GM21619 (cell line): ENCODE results near the gene PCSK6.
"Not testable (repeated sequence)": the region's sequence is repeated elsewhere in the genome, so short reads cannot be mapped to it uniquely, and the experiment has no call there.

Experiments used
- ATAC-seq: cut with Tn5 transposase; IDR thresholded peaks from one replicate; pipeline ENCODE4 v1.9.1; 2021; ENCODE audit not compliant: unreplicated experiment

PCSK6 gene

DNA sequence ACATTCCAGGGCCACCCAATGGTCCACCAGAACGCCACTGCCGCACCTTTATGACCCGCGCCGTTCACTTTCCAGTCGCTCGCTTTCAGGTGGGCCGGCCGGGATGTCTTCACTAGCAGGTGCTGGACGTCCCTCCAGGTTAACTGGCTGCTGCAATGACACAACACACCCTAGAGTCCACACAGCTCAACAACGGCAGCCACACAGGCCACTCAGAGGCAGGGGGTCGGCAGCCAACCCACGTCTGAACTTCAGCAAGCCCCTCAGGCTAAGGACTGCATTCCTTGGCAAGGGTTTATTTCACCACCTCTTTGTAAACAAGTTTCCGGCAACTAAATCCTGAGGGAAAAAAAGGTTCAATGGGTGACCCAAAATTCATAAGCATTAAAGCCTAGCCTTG, 105.2 kb downstream of the PCSK6 start:
- no peak for ATAC-seq

DNA sequence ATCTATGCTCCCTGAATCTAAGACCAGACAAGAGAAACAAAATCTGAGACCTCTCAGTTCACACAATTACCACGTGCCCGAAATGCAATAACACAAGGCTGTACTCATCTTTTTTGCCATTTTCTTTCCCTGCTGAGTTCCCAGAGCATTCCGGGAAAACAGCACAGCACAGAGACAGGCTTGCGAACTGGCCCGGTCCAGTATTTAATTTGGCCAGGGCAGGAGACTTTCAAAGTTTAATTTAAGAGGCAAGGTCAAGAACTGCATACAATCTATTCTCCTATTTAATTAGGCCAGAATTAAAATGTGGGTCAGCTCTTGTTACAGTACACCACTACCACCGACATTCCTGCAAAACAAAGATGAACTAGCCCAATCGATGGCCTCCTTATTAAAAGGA, 107.0 kb downstream of the PCSK6 start:
- ATAC-seq = no peak

DNA sequence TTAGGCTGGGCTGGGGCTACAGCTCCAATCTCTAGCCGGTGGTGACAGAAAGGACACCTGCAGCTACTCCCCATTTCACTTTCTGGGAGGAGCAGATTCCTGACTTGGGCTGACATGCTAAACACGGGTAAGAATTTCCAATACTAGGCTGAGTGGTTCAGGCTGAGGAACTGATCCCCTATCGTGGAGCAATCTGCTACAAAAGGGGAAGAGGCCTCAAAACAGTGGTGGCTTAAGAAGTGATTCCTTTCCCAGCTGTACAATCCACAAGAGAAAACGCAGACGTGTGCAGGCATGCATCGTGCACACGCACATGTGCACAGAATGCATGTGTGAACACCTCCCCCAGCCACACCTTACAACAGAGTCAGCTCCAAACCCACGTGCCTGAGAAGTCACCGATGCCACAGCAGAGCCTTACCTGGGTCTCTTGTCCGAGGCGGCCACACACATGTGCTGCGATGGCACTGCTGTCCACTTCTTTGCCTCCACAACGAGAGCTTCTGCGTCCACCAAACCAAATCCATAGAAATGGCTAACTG, 107.8 kb downstream of the PCSK6 start:
- no peak for ATAC-seq

DNA sequence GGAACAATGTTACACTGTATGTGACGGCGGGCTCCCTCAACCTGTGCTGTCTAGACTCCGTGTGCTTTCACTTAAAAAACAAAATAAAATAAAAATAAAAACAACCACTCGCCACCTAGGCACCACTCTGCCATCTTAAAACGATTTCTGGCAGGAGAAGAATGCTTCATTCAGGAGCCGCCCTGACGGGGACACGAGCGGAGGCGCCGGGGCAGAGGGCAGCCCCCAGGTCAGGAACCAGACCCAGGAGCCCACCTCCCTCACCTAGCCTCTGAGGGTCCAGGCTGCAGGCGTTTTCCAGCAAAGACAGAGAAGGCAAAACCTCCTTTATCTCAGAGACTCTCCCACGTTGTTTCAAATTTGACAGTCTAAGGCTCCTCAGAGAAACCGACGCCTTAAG, 109.4 kb downstream of the PCSK6 start:
- ATAC-seq = no peak

DNA sequence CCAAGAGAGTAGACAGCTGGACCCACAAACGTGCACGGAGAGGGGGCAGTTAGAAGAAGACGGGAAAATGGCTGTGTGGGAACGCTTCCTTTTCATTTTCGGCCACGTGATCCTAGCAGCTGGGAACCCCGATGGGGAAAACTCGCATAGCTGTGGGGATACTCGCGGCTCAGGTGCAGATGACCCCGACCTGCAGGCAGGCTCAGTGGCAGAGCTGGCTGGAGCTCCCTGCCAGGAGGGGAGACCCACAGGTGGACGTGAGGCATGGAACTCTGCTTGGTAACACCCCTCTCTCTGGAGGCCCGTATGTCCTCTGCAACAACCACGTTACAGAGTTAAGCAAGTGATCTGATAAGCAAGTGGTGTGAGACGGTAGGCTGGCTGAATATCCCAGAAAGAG, 109.9 kb downstream of the PCSK6 start:
- no peak for ATAC-seq

DNA sequence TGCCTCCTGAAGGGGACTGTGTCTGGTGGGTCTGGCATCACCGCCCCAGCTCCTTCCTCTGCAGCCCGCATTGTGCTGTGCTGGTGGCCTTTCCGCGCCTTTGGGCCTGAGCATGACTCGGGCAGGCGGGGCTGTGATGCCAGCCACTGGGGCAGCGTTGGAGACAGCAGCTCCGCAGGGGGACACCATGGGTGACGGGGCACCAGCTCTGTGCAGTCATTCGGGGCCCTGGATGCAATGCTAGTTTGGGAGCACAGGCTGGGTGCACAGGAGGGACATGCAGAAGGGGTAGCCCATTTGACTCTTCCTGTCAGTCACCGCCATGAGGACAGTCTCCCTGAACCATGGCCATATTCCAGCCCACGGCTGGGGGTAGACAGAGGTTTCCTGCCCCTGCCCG, 110.6 kb downstream of the PCSK6 start:
- ATAC-seq = no peak

DNA sequence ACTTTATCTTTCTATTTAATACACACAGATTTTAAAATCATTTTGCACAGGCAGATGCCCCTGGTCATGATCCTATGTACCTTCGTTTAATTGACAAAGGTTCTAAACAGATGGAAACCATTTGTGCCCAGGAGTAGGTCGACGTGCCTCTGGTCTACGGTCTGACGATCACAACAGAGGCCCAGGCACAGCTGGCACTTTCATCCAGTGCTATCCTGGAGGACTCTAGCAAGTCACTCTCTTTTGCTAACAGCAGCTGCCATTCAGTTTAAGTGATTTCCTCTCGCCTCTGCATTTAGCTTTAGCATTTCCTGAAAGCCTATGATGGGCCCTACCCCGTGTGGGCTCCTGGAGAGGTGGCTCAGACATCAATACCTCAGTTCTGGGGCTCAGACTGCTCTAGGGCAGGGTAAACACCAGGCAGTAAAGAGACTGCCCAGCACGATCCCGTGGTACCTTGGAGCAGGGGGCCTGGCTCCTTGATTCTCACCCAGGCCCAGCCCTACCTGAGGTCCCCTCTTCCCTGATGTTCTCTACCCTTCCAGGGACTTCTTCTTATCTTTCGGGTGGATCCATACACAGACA, 111.2 kb downstream of the PCSK6 start:
- ATAC-seq = no peak

DNA sequence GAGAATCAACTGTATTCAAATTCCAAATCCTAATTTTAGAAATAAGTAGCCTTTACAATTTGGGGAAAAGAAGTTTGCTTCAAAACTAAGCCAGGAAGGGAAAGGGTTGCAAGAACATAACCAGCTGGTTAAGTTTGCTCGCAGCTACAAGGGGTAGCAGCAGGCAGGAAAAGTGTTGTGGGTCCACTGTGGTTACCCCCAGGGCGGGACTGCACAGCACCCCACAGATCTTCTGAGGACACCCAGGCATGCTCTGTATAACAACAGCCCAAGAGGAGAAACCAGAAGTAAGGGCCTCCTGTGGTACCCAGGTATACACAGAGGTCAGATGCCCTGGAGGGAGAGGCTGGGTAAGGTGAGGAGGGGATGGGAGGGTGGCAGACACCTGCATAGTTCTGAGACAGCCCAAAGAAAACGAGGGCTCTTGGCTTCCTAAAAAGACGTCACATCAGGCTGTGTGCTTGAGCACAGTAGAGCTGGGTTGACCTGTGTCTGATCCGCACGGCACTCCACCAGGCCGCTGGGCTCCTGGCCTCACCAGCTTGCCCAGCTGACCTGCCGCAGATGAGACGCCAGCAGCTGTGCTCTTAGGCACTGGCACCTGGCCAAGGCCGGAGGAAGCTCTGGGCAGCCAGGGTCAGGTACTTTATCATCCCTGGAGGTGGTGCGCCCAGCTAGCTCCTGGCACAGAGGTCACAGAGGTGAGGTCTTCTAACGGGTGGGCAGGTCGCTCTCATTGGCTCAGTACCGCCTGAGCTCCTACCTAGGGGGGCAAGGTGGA, 112.7 kb downstream of the PCSK6 start:
- no peak for ATAC-seq

DNA sequence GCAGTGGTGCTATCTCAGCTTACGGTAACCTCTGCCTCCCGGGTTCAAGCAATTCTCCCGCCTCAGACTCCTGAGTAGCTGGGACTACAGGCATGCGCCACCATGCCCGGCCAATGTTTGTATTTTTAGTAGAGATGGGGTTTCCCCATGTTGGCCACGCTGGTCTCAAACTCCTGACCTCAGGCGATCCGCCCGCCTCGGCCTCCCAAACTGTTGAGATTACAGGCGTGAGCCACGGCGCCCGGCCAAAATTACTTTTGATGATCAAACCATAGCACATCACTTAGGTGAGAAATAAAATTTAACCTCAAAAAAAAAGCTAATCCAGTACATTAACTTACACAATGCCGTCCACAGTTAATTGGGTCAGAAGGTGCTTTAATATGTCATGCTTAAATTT, 114.5 kb downstream of the PCSK6 start:
- not testable (repeated sequence) for ATAC-seq

DNA sequence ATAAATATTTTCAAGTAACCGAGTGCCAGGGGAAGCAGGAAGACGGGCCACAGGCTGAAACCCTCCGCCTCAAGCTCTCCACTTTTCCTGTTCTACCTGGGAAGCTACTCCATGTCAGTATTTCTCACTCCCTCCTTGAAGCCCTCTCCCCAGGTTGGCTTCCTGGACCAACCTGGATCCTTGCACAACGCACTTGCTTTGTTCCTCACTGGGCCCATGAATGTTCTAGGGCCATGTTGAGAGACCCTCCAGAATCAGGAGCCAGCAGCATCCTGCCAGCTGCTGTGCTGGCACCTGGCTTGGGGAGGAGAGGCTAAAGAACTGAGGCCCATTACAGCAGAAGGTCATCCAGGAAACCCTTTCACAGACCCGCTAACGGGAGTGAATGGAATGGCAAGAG, 115.2 kb downstream of the PCSK6 start:
- no peak for ATAC-seq

DNA sequence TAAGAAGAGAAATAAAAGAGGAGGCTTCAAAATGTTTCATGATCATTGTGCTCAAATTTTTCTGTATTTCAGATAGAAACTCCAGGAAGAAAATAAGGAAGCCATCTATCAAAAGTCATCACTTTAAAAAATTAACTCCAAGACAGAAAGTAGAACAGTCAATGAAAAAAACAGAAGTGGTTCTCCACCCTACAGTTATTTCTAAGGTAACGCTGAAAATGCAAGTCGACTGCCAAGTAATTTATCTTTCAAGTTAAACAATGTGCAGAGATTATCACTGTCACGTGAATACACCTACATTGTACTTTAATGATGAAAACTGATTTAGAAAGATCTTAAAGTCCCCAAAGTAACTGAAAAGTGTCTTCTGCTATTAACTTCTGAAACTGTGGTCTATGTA, 115.9 kb downstream of the PCSK6 start:
- no peak for ATAC-seq

DNA sequence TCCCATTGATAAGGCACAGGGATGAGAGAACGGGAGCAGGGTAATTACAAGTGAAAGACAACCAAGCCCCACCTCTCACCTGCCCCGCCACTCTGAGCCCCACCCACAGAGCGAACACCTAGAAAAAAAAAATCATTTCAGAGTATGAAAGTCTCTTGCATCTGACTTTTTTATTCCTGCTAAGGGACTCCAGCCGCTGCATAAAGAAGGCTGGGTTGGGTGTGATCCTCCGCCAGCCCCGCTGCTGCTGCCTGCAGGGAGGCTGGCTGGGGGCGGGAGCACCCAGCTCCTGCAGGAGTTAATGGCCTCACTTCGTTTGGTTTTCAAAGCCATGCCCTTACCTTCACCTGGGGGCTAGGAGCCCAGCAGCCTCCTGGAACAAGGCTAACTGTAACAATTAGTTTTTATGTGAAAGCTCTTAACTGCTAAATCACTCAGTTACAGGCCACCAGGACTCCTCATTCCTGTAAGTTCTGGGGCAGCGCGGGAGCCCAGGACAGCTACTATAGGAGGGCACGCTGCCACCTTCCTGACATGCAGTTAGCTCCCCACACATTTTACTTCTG, 116.5 kb downstream of the PCSK6 start:
- ATAC-seq = no peak

DNA sequence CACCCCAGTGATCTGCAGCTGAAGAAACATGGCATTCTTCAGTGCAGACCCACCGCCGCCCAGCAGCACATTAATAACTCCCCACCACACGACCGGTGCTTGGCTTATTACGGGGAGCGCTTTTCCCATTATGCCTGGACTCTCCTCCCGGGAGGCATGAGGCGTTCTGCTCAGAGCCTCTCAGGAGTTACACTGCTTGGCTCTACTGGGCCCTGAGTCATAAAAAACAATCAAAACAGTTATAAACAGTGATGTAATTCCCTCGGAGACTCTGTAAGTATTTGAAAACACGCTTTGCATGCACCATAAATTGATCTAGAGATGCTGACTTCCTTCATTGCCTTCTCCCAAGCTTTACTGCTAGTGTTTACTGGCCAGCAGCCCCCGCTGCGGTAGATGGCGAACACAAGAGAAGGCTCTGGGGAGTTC, 117.3 kb downstream of the PCSK6 start:
- ATAC-seq = no peak

DNA sequence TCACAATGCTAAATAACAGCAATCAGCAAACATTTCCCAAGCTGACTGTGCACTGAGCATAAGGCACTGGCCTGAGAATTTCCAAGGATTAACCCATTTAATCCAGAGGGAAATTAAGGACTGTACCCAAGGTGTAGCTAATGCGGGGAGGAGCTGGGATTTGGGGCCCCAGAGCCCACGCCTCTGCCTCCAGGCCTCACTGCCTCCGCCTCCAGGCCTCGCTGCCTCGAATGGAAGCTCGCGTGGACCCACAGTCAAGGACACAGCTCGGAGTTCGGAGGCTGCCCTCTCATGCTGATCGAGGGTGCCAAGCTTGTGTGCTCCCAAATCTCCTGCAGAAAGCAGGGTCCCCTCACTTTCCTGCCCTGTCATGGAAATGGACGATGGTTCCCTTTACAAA, 118.0 kb downstream of the PCSK6 start:
- no peak for ATAC-seq

DNA sequence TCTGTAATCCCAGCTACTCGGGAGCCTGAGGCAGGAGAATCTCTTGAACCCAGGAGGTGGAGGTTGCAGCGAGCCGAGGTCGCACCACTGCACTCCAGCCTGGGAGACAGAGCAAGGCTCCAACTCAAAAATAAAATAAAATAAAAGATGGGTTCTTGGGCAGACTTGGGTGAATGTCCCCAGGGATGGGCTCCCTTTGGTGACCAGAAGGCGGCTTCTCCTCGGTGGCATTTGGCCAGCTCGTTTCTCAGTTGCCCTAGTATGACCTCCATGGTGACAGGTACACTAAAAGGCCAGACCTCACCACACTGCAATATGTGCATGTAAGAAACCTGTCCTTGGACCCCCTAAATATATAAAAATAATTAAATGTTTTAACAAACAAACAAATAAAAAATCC, 118.4 kb downstream of the PCSK6 start:
- no peak for ATAC-seq

DNA sequence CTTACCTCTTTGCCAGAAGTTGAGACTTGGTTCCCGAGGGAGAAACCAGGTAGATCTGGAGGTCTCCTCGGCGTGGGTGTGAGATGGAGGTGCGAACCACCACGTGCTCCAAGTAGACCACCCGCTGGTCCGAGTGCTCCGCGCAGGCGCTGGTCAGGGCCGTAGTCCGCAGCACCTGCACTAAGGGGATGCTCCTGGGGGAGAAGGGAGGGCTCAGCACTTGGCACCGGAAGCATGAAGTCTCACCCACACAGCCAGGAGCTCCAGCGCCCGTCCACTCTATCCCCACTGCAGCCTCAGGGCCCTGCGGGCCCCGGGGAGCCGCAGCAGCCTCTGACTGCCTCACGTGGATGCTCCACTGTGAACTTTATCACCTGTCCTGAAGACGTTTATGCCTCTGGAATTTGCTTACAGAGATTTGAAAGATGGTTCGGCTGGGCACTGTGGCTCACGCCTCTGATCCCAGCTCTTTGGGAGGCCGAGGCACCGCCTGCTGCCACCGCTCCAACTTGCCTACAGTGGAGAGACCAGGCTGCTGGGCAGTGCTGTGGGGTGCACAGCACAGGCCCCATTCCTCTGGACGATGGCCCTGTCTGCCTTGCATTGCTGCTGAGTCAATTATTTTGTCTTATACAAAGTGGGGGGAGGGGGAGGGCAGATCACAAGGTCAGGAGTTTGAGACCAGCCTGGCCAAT, 119.0 kb downstream of the PCSK6 start:
- no peak for ATAC-seq

DNA sequence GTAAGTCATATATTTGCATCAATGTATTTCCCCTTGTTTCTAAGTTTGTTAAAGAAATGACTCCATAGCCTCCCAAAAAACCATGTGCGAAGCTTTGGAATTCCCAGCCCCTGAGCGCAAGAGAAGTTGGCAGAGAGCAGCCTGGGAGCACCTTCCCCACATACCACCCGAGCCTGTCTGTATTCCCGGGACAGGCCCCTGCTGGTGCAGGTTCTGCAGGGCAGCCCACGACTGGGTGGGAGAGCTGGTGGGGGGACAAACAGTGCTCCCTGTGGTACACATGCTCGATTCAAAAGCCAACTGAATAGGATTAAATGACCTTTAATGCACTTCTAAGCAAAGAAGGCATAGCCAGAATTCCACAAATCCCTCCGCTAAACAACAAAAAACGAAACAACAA, 119.8 kb downstream of the PCSK6 start:
- no peak for ATAC-seq

DNA sequence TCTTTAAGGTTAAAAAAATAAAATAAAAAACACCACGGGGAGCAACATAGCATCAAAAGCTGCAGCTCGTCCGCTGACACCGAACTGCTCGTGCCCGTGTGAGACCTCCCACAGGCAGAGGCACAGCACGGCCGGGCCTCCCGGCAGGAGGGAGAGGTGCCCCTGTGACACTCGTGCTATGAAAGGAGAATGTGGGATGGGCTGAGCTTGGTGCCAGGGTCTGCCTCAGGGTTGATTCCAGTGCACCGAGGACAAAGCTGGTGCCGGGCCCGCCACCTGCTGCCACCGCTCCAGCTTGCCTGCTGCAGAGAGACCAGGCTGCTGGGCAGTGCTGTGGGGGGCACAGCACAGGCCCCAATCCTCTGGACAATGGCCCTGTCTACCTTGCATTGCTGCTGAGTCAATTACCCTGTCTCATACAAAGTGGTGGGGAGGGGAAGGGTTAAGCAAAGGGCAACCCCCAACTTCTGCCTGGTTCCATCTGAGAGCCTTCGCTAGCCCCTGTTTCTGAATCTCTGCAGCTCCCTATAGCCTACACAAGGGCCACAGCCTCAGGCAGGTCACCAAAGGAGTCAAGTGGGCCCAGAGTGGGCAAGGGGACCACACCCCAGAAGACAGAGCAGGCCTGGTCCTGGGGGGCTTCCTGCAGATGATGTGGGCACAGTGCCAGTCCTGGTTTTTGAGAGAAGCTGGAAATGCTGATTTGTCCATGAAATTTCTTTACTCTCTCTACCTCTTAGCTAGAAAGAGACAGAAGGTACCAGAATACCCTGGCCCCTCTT, 120.5 kb downstream of the PCSK6 start:
- no peak for ATAC-seq

DNA sequence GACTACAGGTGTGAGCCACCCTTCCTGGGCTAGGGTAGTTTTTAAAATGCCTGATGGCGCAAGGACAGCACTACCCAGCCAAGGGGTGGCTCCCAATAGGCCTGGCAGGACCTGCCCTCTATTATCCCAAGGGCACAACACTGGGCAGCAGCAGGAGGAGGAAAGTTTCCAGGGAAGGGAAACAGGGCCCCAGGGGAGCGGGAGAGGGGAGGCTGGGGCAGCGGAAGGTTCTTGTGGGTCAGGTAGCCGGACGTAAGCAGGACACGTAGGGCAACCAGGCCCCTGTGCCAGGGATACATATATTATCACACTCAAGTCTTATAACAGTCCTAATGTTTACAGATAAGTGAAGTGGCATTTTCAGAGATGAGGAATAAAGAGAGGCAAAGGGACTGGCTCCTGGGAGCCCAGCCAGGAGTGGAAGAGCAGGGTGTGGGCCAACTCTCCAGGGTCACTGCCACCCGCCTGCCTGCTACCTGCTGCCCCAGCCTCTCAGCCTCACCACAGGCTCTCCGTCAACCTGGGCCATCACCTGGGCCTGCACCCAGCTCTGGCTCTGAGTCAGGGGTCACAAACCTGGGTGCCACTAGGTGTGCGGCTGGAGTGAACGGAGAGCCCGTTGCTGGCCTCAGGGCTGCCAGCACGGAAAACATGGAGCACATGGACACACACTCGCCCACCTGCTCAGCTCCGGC, 121.3 kb downstream of the PCSK6 start:
- no peak for ATAC-seq

DNA sequence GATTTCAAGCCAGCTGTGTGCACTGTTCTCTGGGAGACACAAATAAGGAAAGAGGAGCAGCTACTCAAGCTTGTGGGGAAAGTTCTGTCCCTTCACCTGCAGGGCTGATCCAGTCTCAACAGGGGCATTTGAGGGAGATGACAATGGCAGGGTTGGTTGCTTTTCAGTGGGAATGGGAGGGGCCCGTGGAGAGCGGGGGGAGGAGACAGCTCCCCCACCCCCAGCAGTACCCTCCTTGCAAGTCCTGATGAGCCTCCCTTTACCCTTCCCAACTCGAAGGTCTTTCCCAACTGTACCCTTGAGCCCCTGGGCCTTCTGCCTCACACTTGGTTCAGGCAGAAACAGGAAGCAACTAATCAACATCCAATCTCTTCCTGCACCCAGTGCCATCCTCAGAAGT, 122.7 kb downstream of the PCSK6 start:
- no peak for ATAC-seq
